Measurements from ENCODE around the gene RANBP3. TPM values are rescaled to one million over a fixed set of nuclear protein-coding genes. Genes with fewer than 3 reads are reported as not detected.
A peak's percentile ranks its signal among the peaks of the same experiment; 100 is the strongest.

Gene RANBP3
- polyA plus RNA-seq, 1 of the 3 experiments (the other 2 are of a cell fraction), result 84.0 TPM

GRCh38 chr19:5893296-5893903 lies 84.5 kb downstream of the RANBP3 start:
- H3K9me2 ChIP-seq, result no peaks in the 10 kb centered on the region
- DNase-seq, result no peak
- peaks cover 4% of the 10 kb centered on the region; the same call in 1 of the 2 replicates for H3K79me2 ChIP-seq (ENCODE audit: insufficient read depth)
- H3K27me3 ChIP-seq (ENCODE audit: insufficient read depth), result no peaks in the 10 kb centered on the region
- no peak overlapping the region for H3K4me3 ChIP-seq (ENCODE audit: low read depth in 2 of 2, low read length in 1 of 2)
- no peak overlapping the region for H3K9ac ChIP-seq
- H3F3A ChIP-seq (replicated peaks; ENCODE audit: insufficient read depth), result no peaks in the 10 kb centered on the region
- H3K4me2 ChIP-seq, result no peak overlapping the region
- H3K9me3 ChIP-seq, result no peaks in the 10 kb centered on the region
- ChIA-PET POLR2A (no interaction called here), CTCF (interaction anchor here (0.7 to 4.6 kb wide), 21 partner anchors 9 to 129 kb away, joined by 3 to 73 read pairs (median 4); partner anchors contain the start of genes NRTN and VMAC)
- H3K36me3 ChIP-seq (replicated peaks in 1 of 2; ENCODE audit: control insufficient read depth in 1 of 2, insufficient read depth in 2 of 2, low read length in 1 of 2), result peaks cover 0 to 19% of the 10 kb centered on the region in 2 experiments
- peak overlapping the region in 1 of 2 experiments; percentile 98; a peak in 2 of 4 replicates for H3K27ac ChIP-seq (ENCODE audit: low read depth in 2 of 2, low read length in 1 of 2)
- H2AFZ ChIP-seq (ENCODE audit: low read depth), result no peak overlapping the region
- 91% methylated on average over 13 of the region's 13 CpGs for WGBS (ENCODE audit: low lambda C conversion rate)
- TF ChIP-seq MXI1 (IDR thresholded peaks at IDR 0.05; ENCODE audit: low read depth, low read length) (no peak), RAD21 (IDR thresholded peaks at IDR 0.05; ENCODE audit: low read length) (no peak), POLR2AphosphoS5 (IDR thresholded peaks at IDR 0.05; ENCODE audit: low read depth, low read length) (no peak), GABPA (IDR thresholded peaks at IDR 0.05; ENCODE audit: low read depth) (no peak), ELF1 (IDR thresholded peaks at IDR 0.05) (no peak), EZH2phosphoT487 (IDR thresholded peaks at IDR 0.05; ENCODE audit: borderline replicate concordance, low read depth) (no peak), USF1 (IDR thresholded peaks at IDR 0.05; ENCODE audit: borderline replicate concordance, low read depth) (no peak), YY1 (IDR thresholded peaks at IDR 0.05; ENCODE audit: low read depth) (no peak), ZBTB33 (IDR thresholded peaks at IDR 0.05; ENCODE audit: borderline replicate concordance, low read depth) (no peak), PBX3 (IDR thresholded peaks at IDR 0.05) (no peak), RFX5 (IDR thresholded peaks at IDR 0.05; ENCODE audit: low read length) (no peak), USF2 (IDR thresholded peaks at IDR 0.05; ENCODE audit: borderline replicate concordance, low read depth, low read length) (no peak)
- H4K20me1 ChIP-seq (ENCODE audit: insufficient read depth), result peaks cover 11% of the 10 kb centered on the region; the same call in 1 of the 2 replicates
- H3K4me1 ChIP-seq (ENCODE audit: control insufficient read depth in 1 of 2, insufficient read depth in 2 of 2, low read depth in 1 of 2, low read length in 1 of 2), result peaks cover 0 to 44% of the 10 kb centered on the region in 2 experiments; a peak in 1 of 4 replicates
